KMS-11 (cell line): ENCODE results near the gene PIK3CD.

ENCODE experiments used
- H2AFZ ChIP-seq: fragments of 200-600 bp; sonication (generic); 2 replicates; pipeline ENCODE4 v1.6.1; 2016; ENCODE audit warnings: antibody characterized with exemption, mixed run types, low read depth
- H3K27ac ChIP-seq: fragments of 200-600 bp; sonication (generic); 2 replicates; pipeline ENCODE4 v1.6.1; 2016; ENCODE audit warnings: mild to moderate bottlenecking, mixed run types
- H3K27me3 ChIP-seq: fragments of 200-600 bp; sonication (generic); 2 replicates; pipeline ENCODE4 v1.6.1; 2017; ENCODE audit warnings: mild to moderate bottlenecking, low read depth, mixed run types, moderate library complexity; ENCODE audit not compliant: insufficient read depth
- H3K36me3 ChIP-seq: fragments of 200-600 bp; sonication (generic); 2 replicates; pipeline ENCODE4 v1.6.1; 2017; ENCODE audit warnings: mild to moderate bottlenecking, mixed run types; ENCODE audit not compliant: insufficient read depth
- H3K4me1 ChIP-seq: fragments of 200-600 bp; sonication (generic); 2 replicates; pipeline ENCODE4 v1.6.1; 2016; ENCODE audit warnings: mild to moderate bottlenecking, low read depth, mixed run types; ENCODE audit not compliant: poor library complexity, severe bottlenecking
- H3K4me2 ChIP-seq: fragments of 200-600 bp; sonication (generic); 2 replicates; pipeline ENCODE4 v1.7.0; 2016; ENCODE audit warnings: mild to moderate bottlenecking, mixed run types
- H3K4me3 ChIP-seq: fragments of 200-600 bp; sonication (generic); IDR thresholded peaks from 2 replicates; pipeline ENCODE4 v1.6.1; 2017; ENCODE audit warnings: low read depth, low read length, mixed read lengths; ENCODE audit not compliant: insufficient read depth
- H3K79me2 ChIP-seq: fragments of 200-600 bp; sonication (generic); 2 replicates; pipeline ENCODE4 v1.6.1; 2016; ENCODE audit warnings: low read depth, mixed run types; ENCODE audit not compliant: insufficient read depth
- H3K9ac ChIP-seq: fragments of 200-600 bp; sonication (generic); 2 replicates; pipeline ENCODE4 v1.6.1; 2016; ENCODE audit warnings: mild to moderate bottlenecking, mixed run types
- H4K20me1 ChIP-seq: fragments of 200-600 bp; sonication (generic); 2 replicates; pipeline ENCODE4 v1.6.1; 2016; ENCODE audit warnings: mild to moderate bottlenecking, mixed run types; ENCODE audit not compliant: insufficient read depth
- CTCF ChIP-seq: fragments of 200-600 bp; sonication (generic); conservative IDR thresholded peaks from 2 replicates; pipeline ENCODE4 v1.6.1; 2017; ENCODE audit warnings: low read depth, mild to moderate bottlenecking, antibody characterized with exemption, low read length, moderate library complexity, mixed read lengths

The PIK3CD gene

GRCh38 chr1:9658199-9658598, 6.7 kb downstream of the PIK3CD start:
- H3K4me3 ChIP-seq = no peak overlapping the region
- H4K20me1 ChIP-seq = no peaks in the 10 kb centered on the region
- H3K4me2 ChIP-seq = no peak overlapping the region
- H3K36me3 ChIP-seq = no peaks in the 10 kb centered on the region
- H3K27ac ChIP-seq = no peak overlapping the region
- peaks cover 6% of the 10 kb centered on the region; the same call in 1 of the 2 replicates for H3K27me3 ChIP-seq
- H3K9ac ChIP-seq = no peak overlapping the region
- H3K79me2 ChIP-seq = no peaks in the 10 kb centered on the region
- peaks cover 23% of the 10 kb centered on the region for H3K4me1 ChIP-seq
- TF ChIP-seq CTCF = no peak
- no peak overlapping the region for H2AFZ ChIP-seq

- H3K79me2 ChIP-seq = no peaks in the 10 kb centered on the region
- no peak overlapping the region for H3K27ac ChIP-seq
- TF ChIP-seq CTCF = no peak
- no peak overlapping the region for H2AFZ ChIP-seq
- H3K4me1 ChIP-seq = peaks cover 21% of the 10 kb centered on the region
- no peaks in the 10 kb centered on the region; the same call in 1 of the 2 replicates for H3K27me3 ChIP-seq
- no peaks in the 10 kb centered on the region for H3K36me3 ChIP-seq
- no peak overlapping the region for H3K9ac ChIP-seq
- H3K4me2 ChIP-seq = no peak overlapping the region
- H4K20me1 ChIP-seq = no peaks in the 10 kb centered on the region
- H3K4me3 ChIP-seq = no peak overlapping the region
Observed at GRCh38 chr1:9659328-9659727, 7.8 kb downstream of the PIK3CD start.

- no peak overlapping the region for H3K4me2 ChIP-seq
Observed at GRCh38 chr1:9663257-9663656, 11.7 kb downstream of the PIK3CD start.

GRCh38 chr1:9665193-9665592, 13.7 kb downstream of the PIK3CD start:
- no peaks in the 10 kb centered on the region for H3K4me1 ChIP-seq
- H3K79me2 ChIP-seq = no peaks in the 10 kb centered on the region
- no peak overlapping the region for H3K4me3 ChIP-seq
- peaks cover 9% of the 10 kb centered on the region for H3K27me3 ChIP-seq
- no peaks in the 10 kb centered on the region for H3K36me3 ChIP-seq
- no peak overlapping the region for H3K27ac ChIP-seq
- no peak overlapping the region for H3K9ac ChIP-seq
- H3K4me2 ChIP-seq = no peak overlapping the region
- H4K20me1 ChIP-seq = no peaks in the 10 kb centered on the region
- no peak overlapping the region for H2AFZ ChIP-seq
- no peak for TF ChIP-seq CTCF

More at GRCh38 chr1:9663257-9663656, 11.7 kb downstream of the PIK3CD start:
- Histone ChIP-seq H4K20me1 (no peaks in the 10 kb centered on the region), H3K9ac (no peak overlapping the region), H2AFZ (no peak overlapping the region), H3K79me2 (no peaks in the 10 kb centered on the region), H3K27me3 (no peaks in the 10 kb centered on the region; the same call in 1 of the 2 replicates), H3K4me3 (no peak overlapping the region), H3K4me1 (no peaks in the 10 kb centered on the region), H3K36me3 (no peaks in the 10 kb centered on the region), H3K27ac (no peak overlapping the region)
- no peak for TF ChIP-seq CTCF

GRCh38 chr1:9668080-9668479, 16.5 kb downstream of the PIK3CD start:
- Histone ChIP-seq H3K27ac (no peak overlapping the region), H3K36me3 (no peaks in the 10 kb centered on the region), H3K4me1 (no peaks in the 10 kb centered on the region), H3K9ac (no peak overlapping the region), H4K20me1 (no peaks in the 10 kb centered on the region), H3K79me2 (no peaks in the 10 kb centered on the region), H2AFZ (no peak overlapping the region), H3K4me3 (no peak overlapping the region), H3K4me2 (no peak overlapping the region), H3K27me3 (peaks cover 9% of the 10 kb centered on the region)
- TF ChIP-seq CTCF = no peak
